IPS-NIHi7 (cell line): ENCODE results near the gene ROR2.

ENCODE experiments used
- DNase-seq: peaks from one replicate; pipeline ENCODE4 v3.0.0; 2012; ENCODE audit warnings: mixed read lengths; ENCODE audit errors: extremely low spot score

ROR2 gene

DNA sequence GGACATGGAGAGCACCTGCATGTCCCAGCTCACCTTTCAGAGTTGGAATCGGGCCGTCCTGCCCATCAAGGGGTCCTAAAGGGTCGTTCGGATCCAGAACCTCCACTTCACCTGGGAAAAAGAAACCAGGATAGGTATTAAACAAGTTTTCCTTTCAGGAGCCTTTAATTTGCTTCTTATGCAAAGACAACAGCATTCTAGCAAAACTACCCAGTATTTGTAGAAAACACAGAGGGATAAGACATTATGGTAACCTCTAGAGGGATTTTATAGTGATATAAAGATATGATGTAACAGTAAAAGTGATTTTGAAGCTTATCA, 174.4 kb downstream of the ROR2 start:
- DNase-seq: no peak

DNA sequence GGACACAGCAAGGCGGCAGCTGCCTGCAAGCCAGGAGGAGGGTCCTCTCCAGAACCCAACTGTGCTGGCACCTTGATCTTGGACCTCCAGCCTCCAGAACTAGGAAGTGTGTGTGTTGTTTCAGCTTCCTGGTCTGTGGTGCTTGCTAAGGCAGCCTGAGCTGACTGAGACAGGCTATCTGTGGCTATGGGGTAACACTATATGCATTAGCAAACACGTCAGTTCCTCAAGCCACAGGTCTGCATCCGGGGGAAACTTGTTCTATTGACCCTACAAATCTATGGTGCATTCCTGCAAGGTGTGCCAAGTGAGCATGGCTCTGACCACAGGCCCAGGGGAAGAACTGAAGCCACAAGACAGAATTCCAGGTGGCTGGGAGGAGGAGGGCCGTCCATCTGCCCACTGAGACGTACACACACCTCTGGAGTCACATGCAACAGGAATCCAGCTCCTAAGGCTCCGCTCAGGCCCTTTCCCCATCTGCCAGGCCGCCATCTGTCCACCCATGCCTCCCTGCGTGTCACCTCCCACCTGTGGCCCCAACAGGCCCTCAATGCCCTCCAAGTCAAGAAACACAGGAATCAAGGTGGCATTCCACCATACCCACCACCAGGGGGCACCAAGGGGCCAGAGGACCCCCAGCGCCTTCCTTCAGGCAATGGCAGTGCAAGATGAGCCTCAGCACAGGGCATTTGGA, 174.9 kb downstream of the ROR2 start:
- peak; percentile 90 for DNase-seq

DNA sequence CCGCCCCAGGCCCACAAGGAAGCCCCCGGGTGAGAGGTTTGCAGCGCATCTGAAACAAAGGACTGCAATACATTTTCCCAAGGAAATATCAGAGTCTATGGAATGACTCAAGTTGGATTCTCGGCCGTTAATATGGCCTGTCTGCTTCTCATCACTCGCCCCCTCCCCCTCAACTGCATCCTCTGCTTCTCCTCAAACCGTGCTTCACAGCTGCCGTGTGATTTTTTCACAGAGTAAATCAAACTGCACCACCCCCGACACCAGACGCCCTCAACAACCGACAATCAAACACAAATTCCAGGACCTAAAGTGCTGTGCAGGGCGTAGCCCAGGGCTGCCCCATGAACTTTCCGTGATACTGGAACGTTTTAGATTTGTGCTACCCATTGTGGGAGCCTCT, 176.9 kb downstream of the ROR2 start:
- no peak for DNase-seq

DNA sequence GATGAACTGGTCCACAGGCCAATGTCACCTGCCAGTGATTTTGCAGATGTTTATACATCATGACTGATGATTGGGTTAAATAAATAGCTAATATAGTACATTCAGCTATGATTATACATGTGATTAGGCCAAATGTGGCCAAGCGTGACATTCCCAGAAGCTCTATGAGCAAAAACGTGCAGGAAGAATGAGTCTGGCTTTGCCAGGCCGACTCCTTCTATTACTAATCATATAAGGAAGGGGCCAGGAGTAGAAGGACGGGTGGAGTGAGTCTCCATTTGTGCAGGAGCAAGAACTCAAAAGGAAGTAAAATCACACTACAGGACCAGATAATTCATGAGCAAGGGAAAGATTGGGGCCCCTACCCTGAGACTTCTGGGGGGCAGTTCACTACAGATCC, 178.2 kb downstream of the ROR2 start:
- no peak for DNase-seq

DNA sequence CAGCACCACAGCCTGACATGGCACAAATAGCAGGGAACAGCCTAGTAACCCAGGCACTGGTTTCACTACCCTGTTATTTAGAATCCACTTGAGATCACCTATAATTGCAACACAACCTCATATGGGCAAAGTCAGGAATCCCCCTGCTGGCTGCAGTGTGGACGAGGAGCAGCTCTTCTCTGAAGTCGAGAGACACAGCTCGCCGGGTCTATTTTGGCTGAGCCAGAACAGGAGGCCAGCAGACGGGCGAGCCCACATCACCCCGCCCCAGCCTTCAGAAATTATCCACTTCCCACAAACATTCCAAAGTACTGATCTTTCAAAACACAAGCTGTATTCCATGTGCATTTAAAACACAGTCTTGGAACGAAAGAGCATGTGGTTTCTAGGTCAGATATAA, 179.0 kb downstream of the ROR2 start:
- peak; percentile 51 for DNase-seq

DNA sequence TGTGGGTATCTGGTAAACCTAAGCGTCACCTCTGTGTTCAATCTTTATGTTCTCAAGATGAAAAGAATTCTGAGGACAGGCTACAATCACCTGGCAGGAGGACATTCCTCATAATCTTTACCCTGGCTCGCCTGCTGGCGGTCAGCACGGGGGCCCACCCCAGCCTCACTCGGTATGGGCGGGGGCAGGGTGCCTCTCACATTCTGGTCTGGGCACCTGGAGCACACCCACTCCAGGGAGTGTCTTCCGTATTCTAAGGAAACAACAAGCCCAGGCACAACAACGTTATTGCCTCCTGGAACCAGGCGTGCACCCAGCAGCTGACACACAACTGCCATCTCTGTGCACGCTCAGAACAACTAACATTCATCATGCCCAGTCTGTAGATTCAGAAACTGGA, 179.8 kb downstream of the ROR2 start:
- no peak for DNase-seq

DNA sequence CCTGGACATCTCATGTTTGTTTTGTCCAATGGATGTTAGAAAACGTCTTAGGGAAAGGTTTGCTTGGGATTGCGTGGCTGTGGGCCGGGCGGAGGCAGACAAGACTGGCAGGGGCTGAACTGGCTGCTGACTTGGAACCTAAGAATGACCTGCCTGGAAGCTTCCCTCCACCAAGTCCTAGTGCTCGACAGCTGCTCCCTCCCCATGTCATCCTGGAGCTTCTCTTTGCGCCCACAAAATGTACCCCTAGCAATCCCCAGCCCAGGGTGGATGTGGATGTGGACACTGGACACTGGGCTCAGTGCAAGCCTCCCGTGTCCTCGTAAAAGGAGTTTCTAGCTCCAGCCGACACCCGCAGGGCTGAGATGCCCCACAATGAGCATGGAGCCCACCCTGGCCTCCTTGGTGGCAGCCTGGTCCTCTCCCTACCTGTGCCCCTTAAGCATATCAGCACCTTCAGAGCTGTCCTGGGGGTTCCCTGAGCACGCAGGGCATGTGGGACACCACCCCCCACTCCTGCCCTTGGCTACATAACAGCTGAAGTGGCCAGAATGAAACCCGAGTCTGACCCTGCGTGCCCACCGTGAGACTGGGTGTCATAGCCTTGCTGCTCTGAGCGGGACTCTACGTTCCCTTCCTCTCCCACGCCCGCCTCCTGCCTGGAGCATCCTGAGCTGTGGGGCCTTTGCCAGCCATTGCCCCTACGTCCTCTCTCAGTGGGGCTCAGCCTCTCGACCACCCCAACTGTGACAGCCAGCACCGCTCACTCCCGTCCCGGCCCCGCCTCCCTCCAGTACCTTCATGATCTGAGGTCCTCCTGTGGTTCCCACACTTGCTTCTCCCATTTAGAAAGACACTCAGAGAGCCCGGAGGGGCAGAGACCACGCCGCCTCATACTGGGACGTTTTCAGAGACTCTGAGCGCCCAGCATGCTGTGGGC, 180.8 kb downstream of the ROR2 start:
- DNase-seq: no peak

DNA sequence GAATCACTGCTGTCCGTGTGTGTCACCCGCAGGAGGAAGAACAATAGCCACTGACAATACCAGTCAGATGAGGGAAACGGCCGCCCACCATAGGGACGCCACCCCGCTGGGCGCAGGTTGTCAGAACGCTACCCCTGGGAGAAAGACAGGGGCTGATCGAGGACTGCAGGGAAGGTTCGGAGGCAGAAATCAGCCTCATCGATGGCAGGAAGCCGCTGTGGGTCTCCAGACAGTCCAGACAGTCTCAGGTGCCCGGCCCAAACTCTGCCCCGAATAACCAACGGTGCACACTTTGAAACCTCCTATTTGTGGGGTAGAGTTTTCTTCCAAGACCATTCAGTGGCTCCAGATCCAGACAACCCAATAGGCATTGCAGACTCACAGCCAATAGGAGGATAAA, 181.5 kb downstream of the ROR2 start:
- DNase-seq: no peak

DNA sequence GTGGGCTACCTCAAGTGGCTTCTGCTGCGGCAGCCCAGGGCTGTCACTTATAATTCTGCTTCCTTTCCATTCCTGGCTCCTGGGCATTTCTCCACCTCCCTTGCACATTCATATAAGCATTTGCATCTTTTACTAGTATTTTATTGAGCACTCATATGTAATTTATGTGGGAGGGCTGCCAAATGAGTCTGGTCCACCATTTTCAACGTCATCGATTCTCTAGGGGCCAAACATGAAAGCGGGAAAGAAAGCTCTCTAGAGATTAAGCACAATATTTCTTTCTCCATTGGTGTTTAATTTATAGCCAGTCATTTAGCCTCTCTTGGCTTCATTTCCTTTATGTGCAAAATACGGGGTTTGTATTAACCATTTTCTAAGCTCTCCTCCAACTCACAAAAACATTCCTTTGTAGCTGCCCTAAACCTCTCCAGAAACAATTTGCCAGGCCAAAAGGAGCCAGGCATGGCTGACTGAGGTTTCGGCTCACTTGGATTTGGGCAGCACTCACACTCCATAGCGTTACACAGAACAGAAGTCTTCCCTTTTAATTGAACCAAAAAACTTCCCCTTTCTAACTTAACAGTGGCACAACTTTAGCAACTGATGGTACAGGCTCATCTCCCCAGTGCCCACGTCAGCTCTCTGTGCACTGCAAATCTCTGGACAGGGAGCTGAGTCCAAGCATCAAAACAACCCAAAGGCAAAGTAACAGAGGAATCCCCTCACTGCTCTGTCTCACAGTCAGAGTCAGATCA, 183.5 kb downstream of the ROR2 start:
- DNase-seq: no peak

DNA sequence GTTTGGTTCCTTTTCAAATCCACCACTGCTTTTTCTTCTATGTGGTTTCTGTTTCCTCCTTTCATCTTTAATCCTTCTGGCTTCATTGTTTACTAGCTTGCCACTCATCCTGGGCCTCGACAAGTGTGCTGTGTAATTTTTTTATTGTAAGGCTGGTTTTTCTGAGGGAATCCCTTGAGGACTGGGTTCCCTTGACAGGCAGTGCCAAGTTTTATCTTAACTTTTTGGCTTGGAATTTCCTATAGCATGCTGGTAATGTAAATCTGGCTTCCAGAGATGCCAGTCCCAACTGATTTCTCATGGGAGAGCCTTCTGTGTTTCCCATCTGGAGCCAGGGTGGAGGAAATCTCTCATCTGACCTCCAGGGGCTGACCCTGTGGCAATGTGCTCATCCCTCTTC, 184.7 kb downstream of the ROR2 start:
- no peak for DNase-seq

DNA sequence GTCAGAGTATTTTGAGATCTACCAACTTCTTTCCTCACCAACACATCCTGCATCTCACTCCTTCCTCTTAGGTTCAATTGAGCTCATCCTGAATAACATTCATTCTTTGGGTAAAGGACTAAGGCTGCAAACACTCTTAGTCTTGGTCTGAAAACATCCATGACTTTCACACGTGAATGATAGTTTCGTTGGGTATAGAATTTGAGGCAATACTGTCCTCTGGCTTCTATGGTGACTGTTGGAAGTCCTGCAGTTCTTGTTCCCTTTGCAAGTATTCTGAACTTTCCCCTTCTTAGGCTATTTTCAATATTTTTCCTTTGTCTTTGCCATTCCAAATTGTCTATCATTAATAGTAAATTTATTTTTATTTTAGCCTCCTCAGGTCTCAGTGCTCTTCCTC, 185.4 kb downstream of the ROR2 start:
- DNase-seq: no peak

DNA sequence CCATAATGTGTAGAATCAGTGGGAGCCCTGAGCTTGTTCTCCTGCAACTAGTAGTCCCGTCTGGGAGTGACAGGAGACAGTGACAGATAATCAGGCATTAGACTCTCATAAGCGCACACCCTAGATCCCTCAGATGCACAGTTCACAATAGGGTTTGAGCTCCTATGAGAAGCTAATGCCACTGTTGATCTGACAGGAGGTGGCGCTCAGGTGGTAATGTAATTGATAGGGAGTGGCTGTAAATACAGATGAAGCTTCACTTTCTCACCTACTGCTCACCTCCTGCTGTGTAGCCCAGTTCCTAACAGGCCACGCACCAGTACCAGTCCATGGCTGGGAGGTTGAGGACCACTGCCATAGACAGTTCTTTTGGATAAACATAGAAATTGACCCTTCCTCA, 188.7 kb downstream of the ROR2 start:
- no peak for DNase-seq

DNA sequence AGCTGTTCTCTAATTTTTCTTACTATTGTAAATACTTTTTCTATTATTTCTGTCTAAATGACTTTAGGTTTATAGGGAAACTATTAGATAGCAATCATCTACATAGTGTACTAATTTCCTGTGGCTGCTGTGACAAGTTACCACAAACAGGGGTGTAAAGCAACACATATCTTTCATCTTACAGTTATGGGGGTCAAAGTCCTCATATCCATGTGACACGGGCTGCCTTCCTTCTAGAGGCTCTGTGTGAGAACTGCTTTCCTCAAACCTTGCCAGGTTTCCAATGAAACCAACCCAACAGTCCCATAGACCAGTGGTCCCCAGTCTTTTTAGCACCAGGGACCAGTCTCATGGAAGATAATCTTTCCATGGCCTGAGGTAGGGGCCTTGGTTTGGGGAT, 189.1 kb downstream of the ROR2 start:
- DNase-seq: no peak

DNA sequence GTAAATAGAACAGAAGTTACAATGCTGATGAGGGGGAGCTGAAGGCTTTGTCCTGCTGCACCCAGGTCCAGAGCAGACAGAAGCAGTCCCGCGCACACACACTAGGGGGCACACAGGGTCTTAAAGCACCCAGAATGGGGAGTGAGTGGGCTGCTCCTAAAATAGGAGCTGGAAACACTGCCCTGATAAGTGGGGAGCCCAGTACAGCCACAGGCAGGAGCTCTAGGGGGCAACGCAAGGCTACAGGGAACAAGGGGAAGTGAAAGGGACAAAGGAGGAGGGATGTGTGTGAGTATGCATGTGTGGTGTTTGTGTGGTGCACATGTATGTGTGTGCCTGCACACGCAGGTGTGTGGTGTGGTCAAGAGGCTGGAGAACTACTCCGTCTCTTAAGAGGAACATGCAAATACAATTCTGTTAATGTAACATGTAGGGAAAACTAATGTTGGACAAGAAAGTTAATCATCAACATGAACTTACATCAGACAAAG, 191.5 kb downstream of the ROR2 start:
- peak; percentile 81 for DNase-seq

DNA sequence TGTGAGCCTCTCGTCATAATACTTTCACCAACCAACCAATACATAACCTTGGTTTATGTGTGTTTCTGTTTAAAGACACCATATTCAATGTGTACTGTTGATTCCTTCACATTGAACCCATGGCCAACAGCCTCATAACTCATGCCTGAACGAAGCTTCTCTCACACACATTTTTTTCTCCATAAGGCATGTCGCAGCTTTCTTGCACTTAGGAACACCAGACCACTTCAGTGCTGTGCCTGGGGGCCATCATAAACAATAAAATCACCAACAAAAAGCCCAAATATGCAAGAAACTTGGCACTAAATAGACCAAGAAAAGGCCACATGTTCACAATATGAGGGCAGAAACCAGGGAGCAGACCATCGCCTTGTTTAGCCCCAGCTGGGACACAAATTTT, 192.2 kb downstream of the ROR2 start:
- DNase-seq: no peak

DNA sequence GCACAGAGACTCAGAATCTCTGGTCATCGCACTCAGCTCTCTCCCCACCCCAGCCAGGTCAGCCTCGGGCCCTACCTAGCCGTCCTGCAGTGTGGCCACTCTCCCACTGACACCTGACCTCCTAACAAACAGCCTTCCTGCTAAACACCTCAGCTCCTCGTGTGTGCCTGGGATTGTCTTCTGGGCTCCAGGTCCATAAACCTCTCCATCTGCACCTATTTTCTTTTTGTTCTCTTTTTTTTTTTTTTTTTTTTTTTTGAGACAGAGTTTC, 193.6 kb downstream of the ROR2 start:
- DNase-seq: no peak

DNA sequence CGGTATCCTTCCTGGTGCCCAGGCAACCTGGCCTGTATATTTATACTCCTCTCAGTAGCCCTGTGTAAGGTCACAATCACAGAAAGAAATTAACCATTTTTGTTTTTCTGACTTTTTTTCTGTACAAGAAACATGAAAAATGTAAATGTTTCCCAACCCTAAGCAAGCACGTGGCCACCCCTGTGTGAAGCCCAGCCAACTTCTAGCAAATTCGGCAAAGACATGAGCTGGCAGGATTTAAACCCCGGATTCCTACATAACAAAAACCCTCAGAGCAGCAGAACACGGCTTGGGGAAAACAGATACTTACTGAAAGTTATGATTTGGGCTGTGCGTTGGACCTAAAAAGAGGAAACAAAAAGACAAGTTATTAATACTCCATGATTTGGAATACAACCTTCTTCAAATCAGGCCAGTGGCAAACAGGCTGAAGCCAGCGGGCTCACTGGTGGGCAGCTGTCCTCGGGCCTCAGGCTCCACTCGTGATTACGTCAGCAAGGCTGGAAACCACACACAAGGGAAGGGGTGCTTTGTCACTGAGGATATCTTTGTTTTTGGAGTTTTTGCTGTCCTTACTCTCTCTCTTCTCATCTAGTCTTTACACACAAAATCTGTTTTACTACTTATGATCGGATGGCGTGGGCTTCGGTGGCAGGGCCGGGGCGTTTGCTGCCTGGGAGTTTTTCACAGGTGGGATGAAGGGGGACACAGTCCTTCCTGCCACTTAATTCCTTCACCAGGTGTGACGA, 194.1 kb downstream of the ROR2 start:
- no peak for DNase-seq

DNA sequence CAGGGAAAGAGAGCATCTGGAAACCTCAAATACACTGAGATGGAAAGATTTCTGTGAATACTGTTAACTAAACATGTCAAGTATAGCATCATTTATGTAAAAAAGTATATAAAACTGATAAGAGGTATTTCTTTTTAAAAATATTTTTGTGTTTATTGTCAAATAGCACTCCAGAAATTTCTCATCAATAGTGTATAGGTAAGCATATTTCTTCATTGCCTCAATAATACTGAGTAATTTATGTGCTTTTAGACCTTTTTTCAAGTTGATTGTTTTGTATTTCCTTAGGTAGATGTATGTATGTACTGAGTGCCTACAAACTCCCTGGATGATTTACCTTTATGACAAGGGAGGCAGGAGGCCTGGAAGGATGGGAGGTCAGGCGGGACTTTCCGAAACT, 196.3 kb downstream of the ROR2 start:
- no peak for DNase-seq

DNA sequence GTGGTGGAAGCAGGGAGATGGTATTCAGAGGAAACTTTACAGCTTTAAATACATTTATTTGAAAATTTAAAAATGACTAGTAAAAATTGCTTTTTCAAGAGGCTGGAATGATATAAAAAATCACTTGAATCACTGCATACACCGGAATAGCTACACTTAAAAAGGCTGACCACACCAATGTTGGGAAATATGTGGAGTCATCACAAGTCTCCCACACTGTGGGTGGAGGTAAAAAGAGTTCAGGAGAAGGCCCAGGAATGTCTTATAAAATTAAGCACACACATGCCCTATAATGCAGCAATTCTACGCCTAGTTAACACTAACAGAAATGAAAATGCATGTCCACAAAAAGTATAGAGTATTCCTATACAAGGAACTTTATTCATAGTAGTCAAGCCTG, 198.1 kb downstream of the ROR2 start:
- no peak for DNase-seq

DNA sequence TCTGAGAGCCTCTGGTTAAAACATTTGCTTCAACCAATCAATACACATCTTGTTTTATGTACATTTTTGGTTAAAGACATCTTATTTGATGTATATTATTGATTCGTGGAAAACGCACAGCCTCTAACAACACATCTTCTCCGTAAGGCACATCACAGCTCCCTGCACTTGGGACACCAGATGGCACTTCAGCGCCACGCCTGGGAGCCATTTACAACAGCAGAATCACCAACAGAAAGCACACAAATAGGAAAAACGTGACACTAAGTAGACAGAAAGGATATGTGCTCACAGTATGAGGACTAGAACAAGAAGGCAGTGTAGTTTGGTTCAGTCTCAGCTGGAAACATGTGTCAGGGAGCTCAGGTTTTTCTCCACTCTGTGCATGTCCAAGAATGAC, 199.7 kb downstream of the ROR2 start:
- no peak for DNase-seq

DNA sequence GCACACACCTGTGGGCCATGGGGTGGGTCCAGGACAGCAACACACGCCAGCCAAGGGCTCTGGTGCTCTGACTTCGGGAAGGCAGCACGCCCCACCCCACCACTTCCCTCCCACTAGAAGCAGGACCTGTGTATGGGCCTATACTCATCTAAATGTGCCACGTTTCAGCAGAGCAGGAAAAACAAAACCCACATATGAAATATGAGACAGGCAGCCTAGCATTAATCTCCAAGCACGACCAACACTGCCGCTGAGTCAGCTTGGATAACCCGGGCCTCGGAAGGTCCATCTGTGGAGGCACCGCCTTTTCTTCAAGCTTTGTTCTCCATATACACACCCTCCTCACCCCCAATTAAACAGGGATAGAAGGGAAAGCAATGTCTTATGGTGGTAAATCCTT, 203.1 kb downstream of the ROR2 start:
- DNase-seq: no peak

DNA sequence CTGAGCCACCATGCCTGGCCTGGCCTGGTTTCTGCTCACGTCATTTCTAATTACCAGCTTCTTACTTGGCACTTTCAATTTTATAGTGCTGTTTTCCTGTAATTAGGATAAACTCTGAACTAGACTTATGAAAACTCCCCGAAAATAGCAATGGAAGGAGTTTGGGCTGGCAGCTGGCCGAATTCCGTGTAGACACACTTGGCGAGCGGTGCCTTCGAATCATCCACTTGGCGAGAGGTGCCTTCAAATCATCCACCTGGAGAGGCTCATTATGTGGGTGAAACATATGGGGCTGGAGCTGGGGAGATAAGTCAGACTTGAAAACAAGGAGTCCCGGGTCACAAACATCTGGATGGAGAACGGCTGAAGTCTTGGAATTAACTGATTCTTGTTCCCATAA, 203.7 kb downstream of the ROR2 start:
- no peak for DNase-seq
